HEK293T (cell line): ENCODE results near the gene NEBL.

Source experiments
- ARNT ChIP-seq: fragments of 450-650 bp; IDR thresholded peaks from 2 replicates; pipeline ENCODE4 v1.6.1; 2017; ENCODE audit warnings: mild to moderate bottlenecking
- BHLHE40 ChIP-seq: fragments of 450-650 bp; IDR thresholded peaks from 2 replicates; pipeline ENCODE4 v1.6.1; 2016; ENCODE audit warnings: mild to moderate bottlenecking, moderate library complexity, borderline replicate concordance
- ELF4 ChIP-seq: fragments of 450-650 bp; IDR thresholded peaks from 2 replicates; pipeline ENCODE4 v1.6.1; 2017; ENCODE audit warnings: antibody characterized with exemption
- FOXA1 ChIP-seq: fragments of 450-650 bp; IDR thresholded peaks from 2 replicates; pipeline ENCODE4 v1.6.1; 2016; ENCODE audit warnings: mild to moderate bottlenecking
- FOXM1 ChIP-seq: fragments of 450-650 bp; IDR thresholded peaks from 2 replicates; pipeline ENCODE4 v1.6.1; 2017; ENCODE audit warnings: mild to moderate bottlenecking, borderline replicate concordance
- HDGF ChIP-seq: fragments of 450-650 bp; IDR thresholded peaks from 2 replicates; pipeline ENCODE4 v1.6.1; 2017; ENCODE audit warnings: antibody characterized with exemption, borderline replicate concordance
- NFRKB ChIP-seq: fragments of 450-650 bp; IDR thresholded peaks from 2 replicates; pipeline ENCODE4 v1.6.1; 2016; ENCODE audit warnings: mild to moderate bottlenecking, moderate library complexity
- PKNOX1 ChIP-seq: fragments of 450-650 bp; IDR thresholded peaks from 2 replicates; pipeline ENCODE4 v1.6.1; 2016
- SP1 ChIP-seq: fragments of 450-650 bp; IDR thresholded peaks from 2 replicates; pipeline ENCODE4 v1.6.1; 2017
- SUZ12 ChIP-seq: fragments of 450-650 bp; IDR thresholded peaks from 2 replicates; pipeline ENCODE4 v1.6.1; 2016; ENCODE audit warnings: mild to moderate bottlenecking
- ZNF384 ChIP-seq: fragments of 450-650 bp; IDR thresholded peaks from 2 replicates; pipeline ENCODE4 v1.6.1; 2016

GRCh38 chr10:20871970-20872369 is 25.1 kb downstream of the NEBL start:
- TF ChIP-seq BHLHE40 (no peak), SP1 (no peak), SUZ12 (no peak), FOXM1 (no peak), FOXA1 (no peak), ELF4 (no peak), NFRKB (no peak), ARNT (no peak), PKNOX1 (no peak), HDGF (no peak), ZNF384 (no peak)
